Measurements from ENCODE around the gene PHF20.
A peak's percentile ranks its signal among the peaks of the same experiment; 100 is the strongest.
"Not testable (repeated sequence)": the region's sequence is repeated elsewhere in the genome, so short reads cannot be mapped to it uniquely, and the experiment has no call there.

Gene PHF20

GRCh38 chr20:35739294-35740163, 32.3 kb upstream of the PHF20 start:
- no peak for DNase-seq

GRCh38 chr20:35741892-35742740, 29.7 kb upstream of the PHF20 start, which contains the start of gene RBM39:
TSS of gene RBM39 (minus strand) at chr20:35742260. CDS start at chr20:35740874, 1,386 bp downstream.
- DNase-seq: peak; percentile 96 to 100

- no peak for DNase-seq
These were observed 28.9 kb upstream of the PHF20 start for GRCh38 chr20:35742741-35743523.

- no peak for DNase-seq
These were observed 27.9 kb upstream of the PHF20 start for GRCh38 chr20:35743693-35744491.

GRCh38 chr20:35744492-35744841, 27.3 kb upstream of the PHF20 start:
- DNase-seq: not testable (repeated sequence)

GRCh38 chr20:35750611-35751010, 21.2 kb upstream of the PHF20 start:
- DNase-seq: no peak

- no peak for DNase-seq
These were observed 15.4 kb upstream of the PHF20 start for GRCh38 chr20:35756404-35756803.

GRCh38 chr20:35757098-35757705, 14.6 kb upstream of the PHF20 start:
- no peak for DNase-seq

- DNase-seq: not testable (repeated sequence)
These were observed 10.3 kb upstream of the PHF20 start for GRCh38 chr20:35761548-35761947.

GRCh38 chr20:35762461-35762860, 9.4 kb upstream of the PHF20 start:
- no peak for DNase-seq

GRCh38 chr20:35764936-35765335, 6.9 kb upstream of the PHF20 start:
- not testable (repeated sequence) for DNase-seq

- DNase-seq: no peak
These were observed 5.0 kb upstream of the PHF20 start for GRCh38 chr20:35766843-35767242.

GRCh38 chr20:35767683-35768481, 3.9 kb upstream of the PHF20 start:
- peak; percentile 14 to 58 for DNase-seq

GRCh38 chr20:35768731-35769664, 2.8 kb upstream of the PHF20 start:
- DNase-seq: peak; percentile 6 to 24

GRCh38 chr20:35771367-35771688, 487 bp upstream of the PHF20 start:
- no peak for DNase-seq

- DNase-seq: no peak
These were observed 796 bp downstream of the PHF20 start for GRCh38 chr20:35772563-35773058.

- peak in 1 of 2 experiments; percentile 8 for DNase-seq
These were observed 1.4 kb downstream of the PHF20 start for GRCh38 chr20:35773154-35773751.

GRCh38 chr20:35774391-35774790, 2.6 kb downstream of the PHF20 start:
- DNase-seq: no peak

GRCh38 chr20:35776513-35777101, 4.8 kb downstream of the PHF20 start:
- no peak for DNase-seq

All from stimulated activated CD4-positive, alpha-beta T cell treated with anti-CD3 and anti-CD28 coated beads, Interleukin-4, amount 100 ng/mL, for 4 hours (primary cell).